Measurements from ENCODE around the gene ZBTB5. TPM values are rescaled to one million over a fixed set of nuclear protein-coding genes. Genes with fewer than 3 reads are reported as not detected.
A peak's percentile ranks its signal among the peaks of the same experiment; 100 is the strongest.

The ZBTB5 gene
- polyA plus RNA-seq, 1 donor = 16.2 TPM

DNA sequence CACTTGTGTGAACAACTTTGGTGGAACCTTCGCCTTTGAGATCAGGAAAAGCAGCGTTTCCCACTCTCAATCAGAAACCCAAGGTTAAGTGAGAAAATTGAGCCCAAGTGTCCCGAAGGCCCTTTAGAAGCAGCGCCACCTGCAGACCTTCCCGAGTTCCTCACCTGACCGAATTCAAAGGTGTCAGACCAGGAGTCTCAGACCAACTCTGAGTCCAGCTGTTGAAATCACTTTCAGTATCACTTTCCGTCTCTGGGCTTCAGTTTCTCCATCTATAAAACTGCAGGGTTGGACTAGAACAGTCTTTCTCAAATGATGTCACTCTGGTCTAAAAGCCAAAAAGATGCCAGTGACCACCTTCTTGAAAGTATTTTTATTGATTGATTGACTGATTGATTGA lies 74.5 kb downstream of the ZBTB5 start:
- H3K27ac ChIP-seq (ENCODE audit: low read length) = no peak overlapping the region
- no peaks in the 10 kb centered on the region for H3K9me3 ChIP-seq (ENCODE audit: control insufficient read depth, low read depth, low read length)
- H3K4me1 ChIP-seq (ENCODE audit: control insufficient read depth, insufficient read depth, low read length) = no peaks in the 10 kb centered on the region
- WGBS (ENCODE audit: insufficient coverage, low lambda C conversion rate) = 80% methylated on average over 1 of the region's 7 CpGs
- H3K27me3 ChIP-seq (ENCODE audit: control insufficient read depth, insufficient read depth, low read length) = no peaks in the 10 kb centered on the region
- no peak overlapping the region for H3K4me3 ChIP-seq (ENCODE audit: low read length)
- no peaks in the 10 kb centered on the region for H3K36me3 ChIP-seq (ENCODE audit: control insufficient read depth, insufficient read depth, low read length)
- DNase-seq = peak; percentile 47 to 52

Other genes starting within 250 kb of the ZBTB5 start
- gene GRHPR, start 42.8 kb downstream of the ZBTB5 start, polyA plus RNA-seq = 115 TPM
- gene POLR1E, start 20.5 kb upstream of the ZBTB5 start, polyA plus RNA-seq = 17.4 TPM
- 5.7 TPM for gene FBXO10, start 110.9 kb upstream of the ZBTB5 start, polyA plus RNA-seq
- gene TOMM5, start 127.1 kb upstream of the ZBTB5 start, polyA plus RNA-seq = 135 TPM
- 0.61 TPM for gene FRMPD1, start 185.5 kb upstream of the ZBTB5 start, polyA plus RNA-seq

All from large intestine (tissue), 3 donors.